ENCODE measurements around the gene RAB31. TPM values are rescaled to one million over a fixed set of nuclear protein-coding genes. Genes with fewer than 3 reads are reported as not detected.

RAB31 gene
- polyA plus RNA-seq, 2 of the 4 experiments (the other 2 are of a cell fraction): 16.9 to 46.3 TPM

DNA sequence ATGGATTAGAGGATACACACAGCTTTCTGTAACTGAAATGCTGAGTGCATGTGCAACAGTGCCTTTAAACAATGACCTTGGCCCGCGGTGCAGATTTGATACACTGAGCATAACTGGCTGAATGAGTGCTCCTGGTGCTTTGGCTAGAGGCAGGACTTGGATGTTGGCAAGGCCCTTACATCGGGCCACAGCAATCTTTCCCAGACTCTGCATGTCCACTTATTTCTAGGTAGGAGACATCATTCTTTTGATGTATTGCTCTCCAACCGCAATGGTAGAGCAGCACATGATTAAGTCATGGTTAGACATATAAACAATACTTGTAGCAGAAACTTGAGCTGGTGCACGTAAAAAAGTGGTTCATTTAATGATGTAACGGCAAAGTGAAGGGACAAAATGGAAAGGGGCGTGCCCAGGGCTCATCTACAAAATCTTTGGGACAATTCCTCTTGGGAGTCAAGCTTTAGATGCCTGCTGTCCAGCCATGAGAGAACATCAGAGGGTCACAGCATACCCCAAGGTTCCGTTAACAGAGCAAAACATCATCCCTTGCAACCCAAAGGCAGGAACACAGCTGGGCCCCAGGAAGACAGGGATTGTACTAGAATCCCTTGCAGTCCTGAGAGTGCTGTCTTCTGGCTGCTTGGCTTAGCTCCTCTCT, 43.4 kb downstream of the RAB31 start:
- no peak for DNase-seq (ENCODE audit: low read depth in 1 of 2, low spot score in 1 of 2)
- H3K9me3 ChIP-seq: 0 out of 3 replicates have a peak, but pooled peaks cover under 1% of the 10 kb centered on the region
- FAIRE-seq: no peak
- CTCF ChIA-PET: interaction anchor here (0.8 to 1.4 kb wide), 2 partner anchors 11 to 47 kb away, joined by 3 to 4 read pairs; no protein-coding TSS in a partner anchor
- no peak overlapping the region for H3K4me3 ChIP-seq
- H3K4me1 ChIP-seq: peaks cover 27% of the 10 kb centered on the region
- H3K4me2 ChIP-seq: no peak overlapping the region
- POLR2A ChIA-PET: no interaction called here
- H3K27ac ChIP-seq: peak overlapping the region; percentile 7 to 39; a peak in 2 of 6 replicates
- ATAC-seq: no peak
- no peak for TF ChIP-seq KDM5A (IDR thresholded peaks at IDR 0.05)
- no peak for TF ChIP-seq MYC (IDR thresholded peaks at IDR 0.05; ENCODE audit: borderline replicate concordance, low read length)
- TF ChIP-seq HOXA7 (CRISPR knock-in tag; IDR thresholded peaks at IDR 0.05): no peak
- TF ChIP-seq EP300 (IDR thresholded peaks at IDR 0.05): no peak
- no peak for TF ChIP-seq ZSCAN20 (CRISPR knock-in tag; IDR thresholded peaks at IDR 0.05)
- TF ChIP-seq RFX5 (IDR thresholded peaks at IDR 0.05): no peak
- no peak for TF ChIP-seq TP53 (CRISPR knock-in tag; IDR thresholded peaks at IDR 0.05)
- TF ChIP-seq ZC3H11A (IDR thresholded peaks at IDR 0.05): no peak
- TF ChIP-seq RNF2 (IDR thresholded peaks at IDR 0.05; ENCODE audit: borderline replicate concordance, low read depth): no peak
- TF ChIP-seq, protein P1, sequence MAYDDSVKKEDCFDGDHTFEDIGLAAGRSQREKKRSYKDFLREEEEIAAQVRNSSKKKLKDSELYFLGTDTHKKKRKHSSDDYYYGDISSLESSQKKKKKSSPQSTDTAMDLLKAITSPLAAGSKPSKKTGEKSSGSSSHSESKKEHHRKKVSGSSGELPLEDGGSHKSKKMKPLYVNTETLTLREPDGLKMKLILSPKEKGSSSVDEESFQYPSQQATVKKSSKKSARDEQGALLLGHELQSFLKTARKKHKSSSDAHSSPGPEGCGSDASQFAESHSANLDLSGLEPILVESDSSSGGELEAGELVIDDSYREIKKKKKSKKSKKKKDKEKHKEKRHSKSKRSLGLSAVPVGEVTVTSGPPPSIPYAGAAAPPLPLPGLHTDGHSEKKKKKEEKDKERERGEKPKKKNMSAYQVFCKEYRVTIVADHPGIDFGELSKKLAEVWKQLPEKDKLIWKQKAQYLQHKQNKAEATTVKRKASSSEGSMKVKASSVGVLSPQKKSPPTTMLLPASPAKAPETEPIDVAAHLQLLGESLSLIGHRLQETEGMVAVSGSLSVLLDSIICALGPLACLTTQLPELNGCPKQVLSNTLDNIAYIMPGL (CRISPR knock-in tag; IDR thresholded peaks at IDR 0.05; ENCODE audit: borderline replicate concordance): no peak
- no peak for TF ChIP-seq HOXB5 (CRISPR knock-in tag; IDR thresholded peaks at IDR 0.05)
- WGBS (ENCODE audit: missing lambda C conversion rate): 97% methylated on average over 8 of the region's 8 CpGs

DNA sequence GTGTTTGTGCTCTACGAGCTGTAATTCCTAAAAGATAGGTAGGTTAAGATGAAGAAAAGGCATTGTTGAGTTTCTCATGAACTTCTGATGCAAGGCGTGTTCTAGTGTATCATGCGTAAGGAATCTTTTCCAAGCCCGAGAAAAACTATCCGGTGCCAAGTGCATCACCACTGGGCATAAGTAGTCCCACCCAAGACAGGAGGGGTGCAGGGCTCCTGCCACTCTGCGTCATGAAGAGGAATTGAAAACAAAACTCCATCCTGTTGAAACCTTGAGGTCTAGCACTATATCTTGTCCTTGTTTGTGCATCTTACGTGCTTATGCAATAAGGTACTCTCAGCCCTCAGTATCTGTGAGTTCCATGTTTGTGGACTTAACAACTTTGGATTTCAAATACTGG, 45.7 kb downstream of the RAB31 start:
- ChIA-PET CTCF (no interaction called here), POLR2A (no interaction called here)
- H3K4me1 ChIP-seq: peaks cover 40% of the 10 kb centered on the region
- 63% methylated on average over 7 of the region's 7 CpGs for WGBS (ENCODE audit: missing lambda C conversion rate)
- FAIRE-seq (no peak), ATAC-seq (peak; percentile 77), DNase-seq (ENCODE audit: low read depth in 1 of 2, low spot score in 1 of 2) (peak in 1 of 2 experiments; percentile 75)
- H3K4me3 ChIP-seq: no peak overlapping the region
- no peaks in the 10 kb centered on the region for H3K9me3 ChIP-seq
- peak overlapping the region; percentile 52 to 75; a peak in 5 of 6 replicates for H3K27ac ChIP-seq
- peak overlapping the region; percentile 25; the same call in 1 of the 3 replicates for H3K4me2 ChIP-seq
- TF ChIP-seq EP300 (IDR thresholded peaks at IDR 0.05): peak; percentile 39 to 69; a peak in 2 of 5 replicates
- TF ChIP-seq, protein P2, sequence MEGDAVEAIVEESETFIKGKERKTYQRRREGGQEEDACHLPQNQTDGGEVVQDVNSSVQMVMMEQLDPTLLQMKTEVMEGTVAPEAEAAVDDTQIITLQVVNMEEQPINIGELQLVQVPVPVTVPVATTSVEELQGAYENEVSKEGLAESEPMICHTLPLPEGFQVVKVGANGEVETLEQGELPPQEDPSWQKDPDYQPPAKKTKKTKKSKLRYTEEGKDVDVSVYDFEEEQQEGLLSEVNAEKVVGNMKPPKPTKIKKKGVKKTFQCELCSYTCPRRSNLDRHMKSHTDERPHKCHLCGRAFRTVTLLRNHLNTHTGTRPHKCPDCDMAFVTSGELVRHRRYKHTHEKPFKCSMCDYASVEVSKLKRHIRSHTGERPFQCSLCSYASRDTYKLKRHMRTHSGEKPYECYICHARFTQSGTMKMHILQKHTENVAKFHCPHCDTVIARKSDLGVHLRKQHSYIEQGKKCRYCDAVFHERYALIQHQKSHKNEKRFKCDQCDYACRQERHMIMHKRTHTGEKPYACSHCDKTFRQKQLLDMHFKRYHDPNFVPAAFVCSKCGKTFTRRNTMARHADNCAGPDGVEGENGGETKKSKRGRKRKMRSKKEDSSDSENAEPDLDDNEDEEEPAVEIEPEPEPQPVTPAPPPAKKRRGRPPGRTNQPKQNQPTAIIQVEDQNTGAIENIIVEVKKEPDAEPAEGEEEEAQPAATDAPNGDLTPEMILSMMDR (IDR thresholded peaks at IDR 0.05): no peak
- peak; percentile 52; the same call in 1 of the 2 replicates for TF ChIP-seq GATA3 (IDR thresholded peaks at IDR 0.05; ENCODE audit: borderline replicate concordance)
- no peak for TF ChIP-seq CHD4 (IDR thresholded peaks at IDR 0.05; ENCODE audit: borderline replicate concordance)
- TF ChIP-seq CEBPB (IDR thresholded peaks at IDR 0.05): peak in 1 of 2 experiments; percentile 57; a peak in 2 of 4 replicates
- TF ChIP-seq FOSL2 (IDR thresholded peaks at IDR 0.05): no peak
- peak; percentile 58 for TF ChIP-seq FOSL2 (CRISPR knock-in tag; IDR thresholded peaks at IDR 0.05)

DNA sequence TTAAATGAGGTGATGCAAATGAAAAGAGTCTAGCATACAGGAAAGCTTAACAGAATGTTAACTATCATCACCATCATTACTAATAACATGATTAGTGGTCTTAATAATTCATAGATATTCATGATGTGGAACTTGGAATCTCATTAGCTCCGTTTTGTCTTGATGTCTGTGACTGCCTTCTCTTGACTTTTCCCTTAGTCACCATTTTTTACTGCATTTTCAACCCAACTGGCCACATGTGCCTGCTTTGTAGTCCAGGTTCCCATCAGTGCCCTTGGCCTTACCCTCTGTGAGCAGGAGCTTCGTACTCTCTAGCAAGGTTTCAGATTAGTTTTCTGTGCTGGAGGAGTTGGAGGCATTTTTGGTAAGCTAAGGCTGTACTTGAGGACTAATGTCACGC, 47.0 kb downstream of the RAB31 start:
- TF ChIP-seq EHMT2 (IDR thresholded peaks at IDR 0.05; ENCODE audit: low read depth): no peak
- TF ChIP-seq MAFK (IDR thresholded peaks at IDR 0.05; ENCODE audit: partially characterized antibody): peak; percentile 28
- TF ChIP-seq, protein P2 (IDR thresholded peaks at IDR 0.05): no peak
- no peak for TF ChIP-seq HEYL (CRISPR knock-in tag; IDR thresholded peaks at IDR 0.05)
- TF ChIP-seq, protein P3, sequence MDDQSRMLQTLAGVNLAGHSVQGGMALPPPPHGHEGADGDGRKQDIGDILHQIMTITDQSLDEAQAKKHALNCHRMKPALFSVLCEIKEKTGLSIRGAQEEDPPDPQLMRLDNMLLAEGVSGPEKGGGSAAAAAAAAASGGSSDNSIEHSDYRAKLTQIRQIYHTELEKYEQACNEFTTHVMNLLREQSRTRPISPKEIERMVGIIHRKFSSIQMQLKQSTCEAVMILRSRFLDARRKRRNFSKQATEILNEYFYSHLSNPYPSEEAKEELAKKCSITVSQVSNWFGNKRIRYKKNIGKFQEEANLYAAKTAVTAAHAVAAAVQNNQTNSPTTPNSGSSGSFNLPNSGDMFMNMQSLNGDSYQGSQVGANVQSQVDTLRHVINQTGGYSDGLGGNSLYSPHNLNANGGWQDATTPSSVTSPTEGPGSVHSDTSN (IDR thresholded peaks at IDR 0.05): no peak
- Histone ChIP-seq H3K4me3 (no peak overlapping the region), H3K4me2 (no peak overlapping the region), H3K4me1 (peaks cover 40% of the 10 kb centered on the region), H3K9me3 (no peaks in the 10 kb centered on the region), H3K27ac (peak overlapping the region; percentile 40 to 75; a peak in 4 of 6 replicates)
- ATAC-seq (no peak), FAIRE-seq (no peak), DNase-seq (ENCODE audit: low read depth in 1 of 2, low spot score in 1 of 2) (no peak)
- ChIA-PET CTCF (interaction anchor here (1.1 to 1.3 kb wide), 3 partner anchors 15 to 71 kb away, joined by 3 to 4 read pairs (median 3); no protein-coding TSS in a partner anchor), POLR2A (no interaction called here)
- WGBS (ENCODE audit: missing lambda C conversion rate): 85% methylated on average over 3 of the region's 3 CpGs

All from A549 (cell line).